Activated CD4-positive, alpha-beta T cell treated with anti-CD3 and anti-CD28 coated beads, Interleukin-2, amount 50 U/mL, for 4 hours (primary cell): Measurements from ENCODE around the gene MYOM1.

Source experiments
- DNase-seq, 2 experiments: peaks; one replicate each; pipeline ENCODE4 v3.0.0-alpha.2; 2020

MYOM1 gene

DNA sequence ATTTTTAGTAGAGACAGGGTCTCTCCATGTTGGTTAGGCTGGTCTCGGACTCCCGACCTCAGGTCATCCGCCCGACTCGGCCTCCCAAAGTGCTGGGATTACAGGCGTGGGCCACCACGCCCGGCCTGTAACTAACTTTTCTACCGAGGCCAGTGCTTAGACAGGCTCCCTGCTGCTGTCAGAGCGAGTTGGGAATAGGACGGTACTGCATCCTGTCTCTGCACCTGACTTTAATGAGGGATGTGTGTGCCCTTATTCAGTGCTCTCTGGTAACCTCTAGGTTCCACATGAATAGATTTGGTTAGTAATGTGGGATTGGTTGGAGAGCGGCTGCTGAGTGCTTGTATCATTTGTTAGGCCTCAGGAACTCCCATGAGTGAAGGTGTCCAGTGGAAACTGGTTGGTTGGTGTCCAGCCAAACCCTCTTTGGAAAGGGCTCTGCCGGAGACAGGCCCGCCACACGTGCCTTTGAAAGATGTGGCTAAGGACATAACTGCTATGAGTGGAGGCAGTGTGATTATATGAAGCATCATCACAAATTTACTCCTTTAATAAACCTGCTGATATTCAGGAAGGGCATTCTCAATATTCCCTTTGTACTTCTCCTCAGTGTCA lies 36.6 kb downstream of the MYOM1 start:
- DNase-seq = no peak

DNA sequence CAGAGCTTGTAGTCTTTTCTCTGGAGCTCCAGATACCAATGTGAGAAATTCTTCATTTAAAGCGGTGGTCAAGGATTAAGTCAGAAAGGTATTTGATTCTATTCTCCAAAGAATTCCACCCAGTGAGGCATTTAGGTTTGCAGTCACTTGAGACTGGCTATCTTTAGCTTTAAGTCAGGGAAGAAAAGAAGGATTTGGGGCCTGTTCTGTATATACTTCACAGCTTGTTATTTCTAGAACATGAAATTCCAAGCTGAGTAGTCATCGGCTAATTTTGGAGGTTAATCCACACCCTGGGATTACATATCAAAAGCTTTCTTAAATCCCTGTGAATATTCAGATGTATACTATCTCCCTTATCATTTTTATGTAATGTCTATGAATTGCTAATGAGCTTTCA lies 39.4 kb downstream of the MYOM1 start:
- no peak for DNase-seq

DNA sequence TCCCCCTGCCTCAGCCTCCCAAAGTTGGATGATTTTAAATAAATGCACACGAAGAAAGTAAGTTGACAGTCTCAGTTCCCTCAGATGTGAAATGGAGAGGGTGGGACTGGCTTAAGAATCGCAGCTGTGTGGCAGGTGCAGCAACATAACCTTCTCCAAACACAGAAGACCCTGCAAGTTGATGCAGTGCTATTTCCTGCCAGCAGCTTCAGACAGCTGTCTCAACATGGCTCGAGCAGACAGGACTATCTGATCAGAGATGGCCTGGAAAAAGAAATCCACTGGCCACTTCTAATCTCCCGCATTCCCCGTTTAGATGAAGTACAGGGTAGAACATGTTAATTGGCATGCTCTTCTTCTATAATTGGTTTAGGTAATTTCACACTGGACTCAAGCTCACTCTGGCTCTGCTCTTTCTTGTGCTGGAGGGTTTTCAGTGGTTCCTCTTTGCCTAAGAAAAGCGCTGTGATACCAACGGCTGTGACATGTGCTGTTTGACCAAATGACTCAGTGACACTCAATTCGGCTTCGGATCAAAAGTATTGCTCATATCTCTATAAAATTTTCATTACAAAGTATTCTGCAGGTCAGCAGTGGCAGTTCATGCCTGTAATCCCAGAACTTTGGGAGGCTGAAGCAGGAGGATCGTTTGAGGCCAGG lies 40.2 kb downstream of the MYOM1 start:
- no peak for DNase-seq

DNA sequence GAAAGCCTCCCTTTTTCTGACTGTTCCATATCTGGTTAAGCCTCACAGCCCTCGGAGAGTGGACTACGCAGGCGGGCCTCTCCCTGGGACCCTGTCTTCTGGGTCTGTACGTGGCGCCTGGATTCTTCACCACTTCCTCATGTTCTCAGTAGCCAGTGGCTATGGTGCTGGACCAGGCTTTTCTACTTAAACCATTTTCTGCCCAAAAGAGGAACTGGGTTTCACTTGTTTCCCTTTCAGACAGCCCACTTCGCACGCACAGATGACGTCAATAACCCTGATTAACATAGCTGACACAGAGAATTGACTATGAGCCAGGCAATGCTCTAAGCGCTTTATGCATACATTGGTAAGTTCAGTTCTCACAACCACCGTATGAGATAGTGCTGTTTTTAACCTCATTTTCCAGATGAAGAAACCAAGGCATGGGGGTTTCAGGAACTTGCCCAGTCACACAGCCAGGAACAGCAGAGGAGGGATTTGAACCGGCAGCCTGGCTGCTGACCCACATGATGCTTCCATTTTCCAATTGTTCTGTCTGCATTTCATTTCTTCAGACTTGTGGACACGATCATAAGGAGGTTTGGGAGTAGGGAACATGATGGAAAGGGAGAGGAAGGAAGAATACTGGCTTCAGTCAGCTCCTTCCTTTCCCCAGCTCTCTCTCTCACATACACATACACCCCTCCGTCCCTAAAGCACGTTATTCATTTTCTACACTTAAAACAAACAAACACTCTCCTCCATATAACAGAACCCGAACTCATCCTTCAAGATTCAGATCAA lies 41.7 kb downstream of the MYOM1 start:
- DNase-seq = no peak

DNA sequence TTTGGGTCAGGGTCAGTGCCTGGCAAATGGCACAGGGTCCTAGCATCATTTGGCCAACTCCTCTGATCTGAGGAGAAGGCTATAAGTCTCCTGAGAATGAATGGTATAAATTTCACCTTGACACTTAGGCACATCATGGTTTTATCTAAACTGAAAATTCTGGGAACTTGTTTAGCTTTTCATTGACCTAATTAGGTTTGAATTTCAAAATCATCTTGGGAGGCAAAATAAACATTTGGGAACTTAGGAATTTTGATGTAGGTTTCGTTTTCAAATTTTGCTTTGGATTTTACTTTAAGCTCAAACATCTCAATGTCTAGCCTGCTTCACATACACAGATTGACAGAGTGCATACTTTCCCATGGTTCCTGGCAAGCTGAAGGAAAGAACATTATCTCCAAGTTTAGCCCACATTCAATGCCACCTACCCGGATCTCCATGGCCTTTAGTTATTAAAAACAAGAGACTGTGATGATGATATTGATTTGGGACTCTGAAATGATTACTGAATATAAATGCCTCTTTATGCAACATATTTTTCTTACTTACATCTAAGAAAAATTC lies 44.5 kb downstream of the MYOM1 start:
- no peak for DNase-seq

DNA sequence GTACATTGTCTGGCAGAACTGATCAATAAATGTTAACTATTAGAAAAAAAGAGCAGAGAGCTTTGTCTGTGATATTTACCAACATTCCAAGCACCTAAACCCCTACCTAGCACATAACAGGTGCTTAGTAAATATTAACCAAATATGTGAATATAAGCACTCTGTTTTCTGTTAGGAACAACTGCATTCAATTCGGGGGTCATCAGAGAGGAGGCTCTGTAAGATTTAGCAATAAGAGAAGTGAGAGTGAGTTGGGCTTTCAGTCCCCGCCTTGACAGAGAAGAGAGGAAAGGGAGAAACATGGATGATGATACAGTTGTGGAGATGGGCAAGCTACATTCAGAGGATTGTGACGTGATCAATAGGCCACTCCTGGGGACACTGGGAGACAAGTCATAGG lies 47.7 kb downstream of the MYOM1 start:
- DNase-seq = no peak

DNA sequence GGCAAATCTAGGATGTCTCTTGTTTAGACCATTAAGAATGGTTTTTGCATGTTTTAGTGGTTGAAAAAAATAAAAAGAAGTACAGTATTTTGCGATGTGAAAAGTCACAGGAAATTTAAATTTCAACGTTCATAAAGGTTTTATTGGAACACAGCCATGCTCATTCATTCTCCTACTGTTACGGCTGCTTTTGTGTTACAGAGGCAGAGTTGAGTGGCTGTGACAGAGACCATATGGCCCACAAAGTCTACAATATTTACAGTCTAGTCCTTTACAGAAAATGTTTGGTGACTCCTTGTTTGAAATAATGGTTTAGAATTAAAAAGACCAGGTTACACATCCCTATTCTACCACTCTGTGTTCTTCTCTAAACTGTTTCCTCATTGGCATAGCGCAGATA lies 48.1 kb downstream of the MYOM1 start:
- no peak for DNase-seq

DNA sequence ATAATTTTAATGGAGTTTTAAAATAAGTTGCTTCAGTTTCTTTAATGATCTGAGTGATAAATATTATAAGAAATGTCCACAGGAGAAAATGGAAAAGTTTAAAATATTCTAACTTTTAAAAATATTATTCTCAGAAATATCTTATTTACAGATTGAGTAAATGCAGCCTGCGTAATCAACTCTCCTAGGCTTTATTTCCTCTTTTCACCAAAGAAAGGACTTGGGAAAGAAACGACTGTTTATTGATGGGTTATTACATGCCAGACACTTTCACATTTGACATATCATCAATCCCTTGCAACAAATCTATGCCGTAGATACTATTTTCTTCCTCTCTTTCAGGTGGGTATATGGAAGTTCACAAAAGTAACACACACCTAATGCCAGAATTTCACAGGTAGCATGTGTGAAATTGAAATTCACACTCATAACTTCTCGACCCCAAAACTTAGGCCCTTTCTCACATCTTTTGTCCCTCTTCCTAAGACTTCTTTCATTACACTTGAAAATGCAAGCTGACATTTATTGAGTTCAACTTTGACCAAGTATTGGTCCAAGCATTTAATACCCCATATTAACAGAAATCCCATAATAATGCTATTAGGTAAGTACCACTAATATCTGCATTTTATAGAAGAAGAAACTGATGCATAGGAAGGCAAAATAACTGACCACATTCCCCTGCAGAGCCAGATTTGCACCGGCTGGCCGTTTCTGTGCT lies 49.2 kb downstream of the MYOM1 start:
- DNase-seq = no peak

DNA sequence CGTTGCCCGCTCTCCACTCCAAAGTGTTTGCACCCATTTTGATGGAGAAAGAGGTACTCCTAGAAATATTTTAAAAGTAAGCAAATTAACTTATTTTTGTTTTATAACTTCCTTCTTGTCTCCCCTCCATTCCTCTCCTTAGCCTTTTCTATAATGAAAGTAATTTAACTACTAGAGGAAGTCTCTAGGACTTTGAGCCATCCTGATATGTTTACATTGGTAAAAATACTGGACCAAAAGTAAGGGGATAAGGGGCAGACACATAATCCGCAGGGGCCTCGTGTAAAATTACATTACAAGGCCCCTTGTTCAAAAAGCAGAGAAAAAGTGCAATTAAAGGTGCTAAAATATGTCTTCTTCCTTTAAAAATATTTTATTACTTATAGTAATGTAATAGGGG lies 55.4 kb downstream of the MYOM1 start:
- no peak for DNase-seq

DNA sequence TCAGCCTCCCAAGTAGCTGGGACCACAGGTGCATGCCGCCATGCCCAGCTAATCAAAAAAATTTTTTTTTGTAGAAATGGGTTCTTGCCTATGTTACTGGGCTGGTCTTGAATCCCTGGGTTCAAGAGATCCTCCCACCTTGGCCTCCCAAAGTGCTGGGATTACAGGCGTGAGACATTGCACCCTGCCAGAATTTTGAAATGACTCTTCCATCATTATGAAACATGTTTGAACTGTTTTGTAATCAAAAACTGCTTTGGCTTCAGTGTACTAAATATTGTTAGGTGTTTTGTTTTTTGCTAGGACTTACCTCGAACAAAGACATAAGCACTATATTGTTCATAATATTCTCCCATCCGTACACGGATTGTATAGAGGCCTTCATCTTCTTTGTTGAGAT lies 55.8 kb downstream of the MYOM1 start:
- DNase-seq = no peak

DNA sequence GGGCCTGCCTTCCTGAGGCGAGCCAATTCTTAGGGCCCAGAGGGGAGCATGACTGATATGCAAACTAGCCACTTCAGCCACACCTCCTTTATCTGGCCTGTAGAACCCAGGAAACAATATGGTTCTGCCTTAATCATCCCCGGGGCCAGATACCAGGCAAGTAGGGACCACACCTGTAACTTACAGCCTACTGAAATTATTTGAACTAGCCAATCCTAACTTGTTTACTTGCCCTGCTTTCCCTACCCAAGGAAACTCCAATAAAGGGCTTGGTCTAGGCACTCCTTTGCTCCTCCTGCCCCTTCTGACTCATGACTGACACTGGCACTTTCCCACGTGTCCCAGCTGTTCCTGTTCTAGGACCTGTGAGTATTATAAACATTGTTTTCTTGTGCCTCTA lies 57.6 kb downstream of the MYOM1 start:
- no peak for DNase-seq

DNA sequence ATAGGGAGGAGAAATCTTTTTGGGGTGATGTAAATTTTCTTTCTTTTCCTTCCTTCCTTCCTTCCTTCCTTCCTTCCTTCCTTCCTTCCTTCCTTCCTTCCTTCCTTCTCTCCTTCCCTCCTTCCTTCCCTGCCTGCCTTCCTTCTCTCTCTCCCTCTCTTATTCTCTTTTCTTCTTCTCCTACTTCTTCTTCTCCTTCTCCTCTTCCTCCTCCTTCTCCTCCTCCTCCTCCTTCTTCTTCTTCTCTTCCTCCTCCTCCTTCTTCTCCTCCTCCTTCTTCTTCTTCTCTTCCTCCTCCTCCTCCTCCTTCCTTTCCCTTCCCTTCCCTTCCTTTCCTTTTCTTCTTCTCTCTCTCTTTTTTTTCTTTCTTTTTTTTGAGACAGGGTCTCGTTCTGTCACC lies 59.9 kb downstream of the MYOM1 start:
- no peak for DNase-seq

DNA sequence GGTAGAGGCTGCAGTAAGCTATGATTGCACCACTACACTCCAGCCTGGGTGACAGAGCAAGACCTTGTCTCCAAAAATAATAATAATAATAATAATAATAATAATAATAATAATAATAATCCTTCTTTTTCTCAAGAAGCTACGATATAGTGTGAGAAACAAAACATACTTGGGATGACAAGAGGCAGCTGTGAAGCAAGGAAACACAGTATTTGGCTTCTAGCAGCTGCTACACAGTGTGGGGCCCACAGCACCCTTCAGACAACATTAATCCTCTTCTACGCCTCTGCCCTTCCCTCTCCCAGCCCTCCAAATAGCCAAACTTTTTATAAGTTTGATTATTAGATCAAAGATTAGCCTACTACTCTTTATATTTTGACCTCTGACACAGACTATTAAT lies 62.2 kb downstream of the MYOM1 start:
- DNase-seq = no peak

DNA sequence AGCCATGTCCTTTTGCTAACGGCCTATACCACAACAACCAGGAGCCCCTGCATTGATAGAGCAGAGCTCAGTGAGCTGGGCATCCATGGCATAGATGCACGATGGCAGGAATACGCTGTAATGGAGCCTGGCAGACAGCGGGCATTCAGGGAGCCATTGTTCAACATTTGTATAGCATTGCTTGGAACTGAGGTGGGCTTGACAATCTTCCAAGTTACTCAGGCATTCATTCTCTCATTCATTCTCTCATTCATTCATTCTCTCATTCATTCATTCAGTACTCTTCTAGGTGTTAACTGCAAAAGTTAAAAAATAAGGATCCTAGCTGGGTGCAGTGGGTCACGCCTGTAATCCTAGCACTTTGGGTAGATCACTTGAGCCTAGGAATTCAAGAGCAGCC lies 62.7 kb downstream of the MYOM1 start:
- no peak for DNase-seq

DNA sequence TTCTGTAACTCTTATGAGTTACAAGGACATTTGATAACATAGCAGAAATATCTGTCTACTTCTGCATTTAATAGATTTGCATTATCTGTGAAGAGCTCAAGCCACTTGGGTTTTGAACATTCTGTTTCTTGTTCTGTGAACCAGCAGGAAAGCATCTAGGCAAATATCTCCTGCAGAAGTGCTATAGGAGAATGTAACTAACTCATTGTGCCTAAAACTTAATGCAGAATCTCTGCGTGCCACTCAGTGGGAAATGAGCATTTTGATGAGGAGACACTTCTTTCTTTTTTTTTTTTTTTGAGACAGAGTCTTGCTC lies 63.5 kb downstream of the MYOM1 start:
- no peak for DNase-seq

DNA sequence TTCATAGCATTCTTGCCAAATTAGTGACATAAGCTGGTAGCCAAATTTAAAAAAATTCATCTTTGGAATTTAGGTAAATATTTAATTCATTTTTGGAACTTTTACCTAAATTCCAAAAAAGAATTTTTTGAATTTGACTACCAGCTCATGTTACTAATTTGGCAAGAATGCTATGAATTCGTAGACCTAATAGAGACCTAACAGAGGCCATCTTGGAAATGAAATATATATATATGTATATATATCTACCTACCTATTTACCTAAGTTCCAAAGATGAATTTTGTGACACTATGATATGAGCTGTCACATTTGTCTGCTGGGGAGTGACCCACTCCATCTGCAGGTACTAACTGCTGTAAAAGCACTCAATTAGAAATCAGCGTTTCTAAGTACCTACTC lies 65.6 kb downstream of the MYOM1 start:
- no peak for DNase-seq

DNA sequence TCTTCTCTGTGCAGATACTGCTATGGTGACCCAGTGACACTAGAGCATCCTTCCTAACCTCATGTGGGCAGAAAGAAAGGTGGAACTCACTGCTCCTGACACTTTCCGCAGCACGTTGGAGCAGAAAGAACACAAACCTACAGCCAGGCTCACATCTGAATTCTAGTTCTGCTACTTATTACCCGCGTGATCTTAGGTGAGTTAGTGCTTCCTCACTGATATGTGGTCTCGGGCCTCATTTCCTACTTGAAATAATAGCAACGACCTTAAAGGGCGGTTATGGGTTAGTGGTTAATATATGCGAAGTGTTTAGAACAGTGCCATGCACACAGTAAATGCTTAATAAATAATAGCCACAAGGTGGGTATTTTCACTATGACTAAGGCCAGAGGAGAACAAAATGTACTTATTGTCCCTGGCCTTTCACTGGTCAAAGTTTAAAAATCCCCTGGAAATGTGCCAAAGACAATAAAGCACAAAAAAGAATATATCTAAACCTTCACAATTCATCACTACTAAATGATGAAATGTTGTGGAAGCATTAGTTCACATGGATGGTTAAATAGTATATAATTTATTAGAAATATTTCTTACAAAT lies 66.6 kb downstream of the MYOM1 start:
- no peak for DNase-seq

DNA sequence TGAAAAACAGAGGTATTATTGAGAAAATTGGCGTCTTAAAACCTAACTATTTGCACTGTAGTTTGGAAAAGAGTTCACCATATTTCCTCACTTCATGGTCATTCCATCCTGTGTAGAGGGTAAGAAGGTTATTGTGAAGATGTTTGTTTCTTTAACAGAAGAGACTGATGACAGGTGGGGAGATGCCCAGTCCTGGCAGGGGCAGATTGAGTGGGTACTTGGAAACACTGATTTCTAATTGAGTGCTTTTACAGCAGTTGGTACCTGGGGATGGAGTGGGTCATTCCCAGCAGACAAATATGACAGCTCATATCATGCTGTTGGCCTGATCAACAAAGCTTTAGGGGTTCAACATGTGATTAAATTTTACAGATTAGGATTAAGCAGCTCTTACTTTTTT lies 67.5 kb downstream of the MYOM1 start:
- DNase-seq = no peak

DNA sequence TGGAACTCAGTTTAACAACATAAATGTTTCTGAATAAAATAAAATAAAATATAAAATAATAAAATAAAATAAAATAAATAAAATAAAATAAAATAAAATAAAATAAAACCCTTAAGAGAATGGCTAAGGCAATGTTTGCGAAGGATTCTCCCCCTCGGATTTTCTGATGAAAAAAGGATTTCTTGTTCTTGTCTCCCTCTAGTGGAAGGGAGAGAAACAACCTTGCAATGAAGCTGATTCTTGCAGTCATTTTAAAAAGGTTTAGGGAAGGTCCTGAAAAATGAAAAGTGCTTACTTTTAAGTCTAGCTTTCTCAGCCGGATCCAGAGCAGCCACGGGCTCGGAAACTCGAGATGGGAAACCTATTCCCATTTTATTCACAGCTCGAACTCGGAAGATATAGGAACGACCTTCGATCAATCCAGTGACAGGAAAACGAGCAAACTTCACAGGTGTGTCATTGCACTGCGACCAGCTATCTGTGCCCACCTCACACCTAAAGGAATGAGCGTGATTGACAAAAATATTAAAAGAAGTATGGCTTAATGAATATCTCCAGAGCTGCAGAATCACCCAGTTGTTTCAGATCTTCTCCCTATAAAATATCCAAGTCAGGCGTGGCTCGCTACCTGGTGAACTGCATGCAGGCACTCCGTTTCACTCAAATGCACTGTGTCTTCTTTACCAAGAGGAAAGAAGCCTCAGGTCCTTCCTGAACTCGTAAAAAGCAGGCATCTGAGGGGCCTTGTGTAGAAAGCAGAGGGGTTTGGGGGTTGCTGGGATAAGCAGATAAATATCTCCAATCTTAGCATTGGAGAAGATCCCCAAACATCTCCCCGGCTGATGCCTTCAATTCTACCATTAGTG lies 68.1 kb downstream of the MYOM1 start:
- no peak for DNase-seq

DNA sequence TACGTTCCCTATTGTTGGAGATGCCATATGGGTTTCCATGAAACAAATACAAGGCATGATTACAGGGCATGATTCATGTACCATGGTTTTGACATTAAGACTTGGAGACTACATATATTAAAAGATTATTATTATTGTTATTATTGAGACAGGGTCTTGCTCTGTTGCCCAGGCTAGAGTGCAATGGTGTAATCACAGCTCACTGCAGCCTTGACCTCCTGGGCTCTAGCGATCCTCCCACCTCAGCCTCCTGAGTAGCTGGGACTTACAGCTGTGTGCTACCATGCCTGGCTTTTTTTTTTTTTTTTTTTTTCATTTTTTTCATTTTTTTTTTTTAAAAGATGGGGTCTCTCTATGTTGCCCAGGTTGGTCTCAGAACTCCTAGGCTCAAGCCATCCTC lies 69.1 kb downstream of the MYOM1 start:
- DNase-seq = no peak

DNA sequence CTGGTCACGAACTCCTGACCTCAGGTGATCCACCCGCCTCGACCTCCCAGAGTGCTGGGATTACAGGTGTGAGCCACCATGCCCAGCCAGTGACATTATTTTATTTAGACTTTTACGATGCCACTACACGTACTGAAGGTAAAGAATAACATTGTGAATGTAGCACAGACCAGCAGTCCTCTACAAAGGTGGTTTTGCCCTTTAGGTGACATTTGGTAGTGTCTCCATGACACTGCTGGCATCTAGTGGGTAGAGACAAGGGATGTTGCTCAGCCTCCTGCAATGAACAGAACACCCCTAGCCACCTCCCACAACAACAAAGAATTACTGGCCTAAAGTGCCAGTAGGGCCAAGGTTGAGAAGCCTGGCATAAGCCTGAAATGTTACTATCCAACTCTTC lies 69.5 kb downstream of the MYOM1 start:
- DNase-seq = no peak

DNA sequence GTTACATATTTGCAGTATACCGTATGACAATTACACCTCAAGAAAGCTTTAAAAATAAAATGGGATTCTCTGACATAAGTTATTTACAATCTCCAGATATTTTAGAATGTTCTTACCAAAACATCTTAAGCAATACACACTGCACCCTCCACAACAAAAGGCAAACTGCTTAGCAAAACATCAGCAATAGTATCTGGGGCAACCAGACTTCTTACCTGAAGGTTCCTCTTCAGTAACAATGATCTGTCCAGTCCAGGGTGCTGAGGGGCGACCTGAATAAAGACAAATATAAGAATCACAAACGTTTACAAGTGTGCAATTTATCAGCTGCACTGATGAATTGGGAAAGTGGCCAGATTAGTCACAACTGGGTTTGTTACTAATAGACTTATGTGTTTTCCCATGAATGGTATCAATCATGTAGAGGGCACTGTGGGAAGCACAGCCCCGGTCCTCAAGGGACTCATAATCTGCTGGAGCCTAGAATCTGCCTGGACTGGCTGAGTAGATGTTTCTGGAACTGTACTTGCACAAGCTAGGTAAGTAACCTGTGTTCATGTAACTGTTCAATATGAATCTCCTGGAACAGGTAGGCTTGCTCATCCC lies 70.7 kb downstream of the MYOM1 start:
- DNase-seq = no peak
